ENCODE results near the gene GNB1. TPM values are rescaled to one million over a fixed set of nuclear protein-coding genes. Genes with fewer than 3 reads are reported as not detected.

The GNB1 gene
- total RNA-seq, 1 experiment from 2014 or later = 339 TPM

DNA sequence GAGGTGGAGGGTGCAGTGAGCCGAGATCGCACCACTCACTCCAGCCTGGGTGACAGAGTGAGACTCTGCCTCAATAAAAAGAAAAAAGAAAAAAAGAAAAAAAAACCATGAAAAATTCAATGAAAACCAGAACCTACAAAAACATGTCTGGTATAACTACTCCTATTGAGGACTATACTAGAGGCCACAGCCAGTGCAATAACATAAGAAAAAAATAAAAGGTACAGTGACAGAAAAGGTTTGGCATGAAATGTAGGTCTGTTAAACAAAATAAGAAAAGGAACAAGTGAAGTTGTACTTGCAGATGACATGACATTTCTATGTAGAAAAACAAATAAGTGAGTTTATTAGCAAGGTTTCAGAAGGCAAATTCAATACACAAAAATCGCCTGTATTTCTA, 120.8 kb downstream of the GNB1 start:
- DNase-seq (ENCODE audit: low spot score) = no peak
- ATAC-seq = no peak
- POLR2A ChIA-PET = interaction anchor here (0.7 kb wide), 1 partner anchor 193 kb away, joined by 4 read pairs; no protein-coding TSS in a partner anchor
- Mint-ChIP-seq H3K27me3 (ENCODE audit: low read depth) (no peaks in the 10 kb centered on the region), H3K4me3 (no peak overlapping the region), H3K27ac (no peak overlapping the region), H3K4me1 (no peaks in the 10 kb centered on the region; the same call in 1 of the 2 replicates), H3K36me3 (peaks cover 43% of the 10 kb centered on the region), H3K9me3 (peaks cover 11% of the 10 kb centered on the region)
- CTCF ChIA-PET = no interaction called here
- TF ChIP-seq EMX1 (CRISPR knock-in tag; IDR thresholded peaks at IDR 0.05) (no peak), CREM (CRISPR knock-in tag; IDR thresholded peaks at IDR 0.05) (no peak)
- TF ChIP-seq, protein P1, sequence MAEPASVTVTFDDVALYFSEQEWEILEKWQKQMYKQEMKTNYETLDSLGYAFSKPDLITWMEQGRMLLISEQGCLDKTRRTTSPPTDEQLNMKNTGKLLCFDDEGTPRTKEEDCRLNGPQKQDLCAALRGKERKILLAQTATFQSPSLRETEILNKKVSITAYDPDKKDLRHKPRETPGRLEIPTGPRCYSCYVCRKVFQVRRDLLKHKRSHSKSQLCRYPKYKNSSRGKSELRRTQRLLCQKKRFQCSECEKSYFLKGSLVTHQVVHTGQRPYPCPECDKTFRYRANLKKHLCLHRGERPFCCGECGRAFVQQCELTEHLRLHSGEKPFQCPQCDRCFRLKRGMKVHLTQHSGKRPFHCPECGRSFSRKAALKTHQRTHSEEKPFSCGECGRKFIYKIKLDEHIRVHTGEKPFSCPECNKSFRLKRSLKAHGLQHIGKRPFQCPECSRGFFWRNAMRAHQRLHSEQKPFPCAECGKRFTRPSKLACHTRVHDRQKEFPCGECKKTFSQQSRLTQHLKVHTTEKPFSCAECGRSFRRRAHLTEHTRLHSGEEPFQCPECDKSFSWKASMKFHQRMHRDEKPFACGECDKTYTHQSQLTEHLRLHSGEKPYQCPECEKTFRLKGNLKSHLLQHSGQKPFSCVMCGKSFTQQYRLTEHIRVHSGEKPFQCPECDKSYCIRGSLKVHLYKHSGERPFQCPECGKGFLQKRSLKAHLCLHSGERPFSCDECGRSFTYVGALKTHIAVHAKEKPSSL (CRISPR knock-in tag; conservative IDR thresholded peaks at IDR 0.05) = no peak

DNA sequence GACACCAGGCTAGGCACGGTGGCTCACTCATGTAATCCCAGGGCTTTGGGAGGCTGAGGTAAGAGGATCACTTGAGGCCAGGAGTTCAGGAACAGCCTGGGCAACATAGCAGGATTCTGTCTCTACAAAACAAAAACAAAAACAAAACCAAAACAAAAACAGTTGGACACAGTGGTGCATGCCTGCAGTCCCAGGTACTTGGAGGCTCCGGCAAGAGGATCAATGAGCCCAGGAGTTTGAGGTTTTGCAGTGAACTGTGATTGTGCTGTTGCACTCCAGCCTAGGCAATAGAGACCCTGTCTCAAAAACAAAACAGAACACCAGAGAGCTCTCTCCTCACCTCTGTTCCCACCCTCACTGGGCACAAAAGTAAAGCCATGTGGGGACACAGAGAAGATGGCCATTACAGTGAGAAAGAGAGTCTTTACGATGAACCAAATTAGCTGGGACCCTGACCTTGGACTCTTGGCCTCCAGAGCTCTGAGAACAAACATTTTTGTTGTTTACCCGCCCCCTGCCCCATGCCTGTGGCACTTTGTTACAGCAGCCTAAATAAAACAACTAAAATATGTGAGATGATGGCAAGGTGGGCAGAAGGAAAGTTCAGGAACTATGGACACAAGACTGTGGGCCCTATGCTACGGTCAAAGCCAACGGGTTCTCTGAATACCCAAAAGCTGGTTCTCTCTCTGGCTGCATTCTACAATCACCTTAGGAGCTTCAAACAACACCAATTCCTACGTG, 122.5 kb downstream of the GNB1 start:
- H3K9me3 Mint-ChIP-seq = peaks cover 11% of the 10 kb centered on the region
- ChIA-PET POLR2A (no interaction called here), CTCF (no interaction called here)
- H3K36me3 Mint-ChIP-seq = peaks cover 57% of the 10 kb centered on the region
- ATAC-seq = no peak
- no peak for DNase-seq (ENCODE audit: low spot score)
- no peaks in the 10 kb centered on the region for H3K27me3 Mint-ChIP-seq (ENCODE audit: low read depth)
- peak overlapping the region; percentile 68 for H3K27ac Mint-ChIP-seq
- H3K4me3 Mint-ChIP-seq = no peak overlapping the region
- H3K4me1 Mint-ChIP-seq = no peaks in the 10 kb centered on the region
- TF ChIP-seq TEAD4 (CRISPR knock-in tag; IDR thresholded peaks at IDR 0.05) (no peak), CTCF (IDR thresholded peaks at IDR 0.05) (no peak), NFATC4 (CRISPR knock-in tag; IDR thresholded peaks at IDR 0.05) (no peak), IRF2 (CRISPR knock-in tag; IDR thresholded peaks at IDR 0.05; ENCODE audit: borderline replicate concordance, low read depth) (no peak), KAT7 (CRISPR knock-in tag; IDR thresholded peaks at IDR 0.05; ENCODE audit: borderline replicate concordance) (no peak), ZNF263 (CRISPR knock-in tag; IDR thresholded peaks at IDR 0.05; ENCODE audit: low read depth) (no peak), ATF2 (CRISPR knock-in tag; IDR thresholded peaks at IDR 0.05; ENCODE audit: borderline replicate concordance, low read depth) (no peak), ETV6 (CRISPR knock-in tag; IDR thresholded peaks at IDR 0.05) (no peak), RORB (CRISPR knock-in tag; IDR thresholded peaks at IDR 0.05) (no peak), ZNF416 (CRISPR knock-in tag; IDR thresholded peaks at IDR 0.05) (no peak), TP53 (CRISPR knock-in tag; IDR thresholded peaks at IDR 0.05) (no peak), GABPB1 (CRISPR knock-in tag; IDR thresholded peaks at IDR 0.05) (no peak), ZMAT4 (CRISPR knock-in tag; IDR thresholded peaks at IDR 0.05) (no peak), JUN (CRISPR knock-in tag; IDR thresholded peaks at IDR 0.05) (no peak)
- TF ChIP-seq, protein P2, sequence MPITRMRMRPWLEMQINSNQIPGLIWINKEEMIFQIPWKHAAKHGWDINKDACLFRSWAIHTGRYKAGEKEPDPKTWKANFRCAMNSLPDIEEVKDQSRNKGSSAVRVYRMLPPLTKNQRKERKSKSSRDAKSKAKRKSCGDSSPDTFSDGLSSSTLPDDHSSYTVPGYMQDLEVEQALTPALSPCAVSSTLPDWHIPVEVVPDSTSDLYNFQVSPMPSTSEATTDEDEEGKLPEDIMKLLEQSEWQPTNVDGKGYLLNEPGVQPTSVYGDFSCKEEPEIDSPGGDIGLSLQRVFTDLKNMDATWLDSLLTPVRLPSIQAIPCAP (CRISPR knock-in tag; IDR thresholded peaks at IDR 0.05) = no peak
- TF ChIP-seq, protein P3, sequence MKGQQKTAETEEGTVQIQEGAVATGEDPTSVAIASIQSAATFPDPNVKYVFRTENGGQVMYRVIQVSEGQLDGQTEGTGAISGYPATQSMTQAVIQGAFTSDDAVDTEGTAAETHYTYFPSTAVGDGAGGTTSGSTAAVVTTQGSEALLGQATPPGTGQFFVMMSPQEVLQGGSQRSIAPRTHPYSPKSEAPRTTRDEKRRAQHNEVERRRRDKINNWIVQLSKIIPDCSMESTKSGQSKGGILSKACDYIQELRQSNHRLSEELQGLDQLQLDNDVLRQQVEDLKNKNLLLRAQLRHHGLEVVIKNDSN (CRISPR knock-in tag; IDR thresholded peaks at IDR 0.05) = no peak
- TF ChIP-seq, protein P4, sequence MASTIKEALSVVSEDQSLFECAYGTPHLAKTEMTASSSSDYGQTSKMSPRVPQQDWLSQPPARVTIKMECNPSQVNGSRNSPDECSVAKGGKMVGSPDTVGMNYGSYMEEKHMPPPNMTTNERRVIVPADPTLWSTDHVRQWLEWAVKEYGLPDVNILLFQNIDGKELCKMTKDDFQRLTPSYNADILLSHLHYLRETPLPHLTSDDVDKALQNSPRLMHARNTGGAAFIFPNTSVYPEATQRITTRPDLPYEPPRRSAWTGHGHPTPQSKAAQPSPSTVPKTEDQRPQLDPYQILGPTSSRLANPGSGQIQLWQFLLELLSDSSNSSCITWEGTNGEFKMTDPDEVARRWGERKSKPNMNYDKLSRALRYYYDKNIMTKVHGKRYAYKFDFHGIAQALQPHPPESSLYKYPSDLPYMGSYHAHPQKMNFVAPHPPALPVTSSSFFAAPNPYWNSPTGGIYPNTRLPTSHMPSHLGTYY (CRISPR knock-in tag; IDR thresholded peaks at IDR 0.05) = no peak
- TF ChIP-seq, protein P5, sequence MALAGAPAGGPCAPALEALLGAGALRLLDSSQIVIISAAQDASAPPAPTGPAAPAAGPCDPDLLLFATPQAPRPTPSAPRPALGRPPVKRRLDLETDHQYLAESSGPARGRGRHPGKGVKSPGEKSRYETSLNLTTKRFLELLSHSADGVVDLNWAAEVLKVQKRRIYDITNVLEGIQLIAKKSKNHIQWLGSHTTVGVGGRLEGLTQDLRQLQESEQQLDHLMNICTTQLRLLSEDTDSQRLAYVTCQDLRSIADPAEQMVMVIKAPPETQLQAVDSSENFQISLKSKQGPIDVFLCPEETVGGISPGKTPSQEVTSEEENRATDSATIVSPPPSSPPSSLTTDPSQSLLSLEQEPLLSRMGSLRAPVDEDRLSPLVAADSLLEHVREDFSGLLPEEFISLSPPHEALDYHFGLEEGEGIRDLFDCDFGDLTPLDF (CRISPR knock-in tag; IDR thresholded peaks at IDR 0.05) = no peak

Data from WTC11 (cell line).